NT2/D1 (cell line): ENCODE results near the gene OGA.

Experiments used
- YY1 ChIP-seq: IDR thresholded peaks from 2 replicates; pipeline ENCODE4 v1.6.1; 2011; ENCODE audit not compliant: insufficient read length, insufficient read depth
- ZNF274 ChIP-seq: IDR thresholded peaks from 2 replicates; pipeline ENCODE4 v1.6.1; 2011; ENCODE audit warnings: mild to moderate bottlenecking, low read depth, low read length

DNA sequence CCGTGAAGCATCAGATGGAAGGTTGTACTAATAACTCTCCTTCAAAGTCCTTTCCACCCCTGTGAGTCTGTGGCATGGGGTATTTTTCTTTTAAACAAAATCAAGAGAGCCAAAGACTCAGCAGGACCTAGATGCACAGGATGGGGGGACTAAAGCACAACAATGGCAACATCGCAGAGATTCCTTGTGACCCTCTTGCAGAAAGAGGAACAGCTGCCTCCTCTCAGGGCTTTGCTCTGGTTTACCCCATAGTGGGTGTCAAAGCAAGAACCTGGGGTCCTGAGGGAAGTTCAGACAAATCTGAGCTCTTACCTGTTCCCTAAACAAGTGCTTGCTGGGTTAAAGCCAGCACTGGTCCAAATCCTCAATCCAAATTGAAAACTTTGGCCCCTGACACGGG, 81.6 kb downstream of the OGA start:
- TF ChIP-seq ZNF274 (no peak), YY1 (no peak)
